TTC549 (cell line): ENCODE data around the gene KLHL24.
"Not testable (repeated sequence)": the region's sequence is repeated elsewhere in the genome, so short reads cannot be mapped to it uniquely, and the experiment has no call there.

Source experiments
- FAIRE-seq: peaks from 2 replicates; lab custom pipeline; 2012; peaks lifted over from hg19 to GRCh38; lab: Jason Lieb, UNC

Gene KLHL24

GRCh38 chr3:183635431-183636220 lies at the start of gene KLHL24:
TSS of gene KLHL24 (plus strand) at chr3:183635623. CDS start at chr3:183650357, 14,734 bp downstream.
- no peak for FAIRE-seq

GRCh38 chr3:183586477-183586876 lies 48.9 kb upstream of the KLHL24 start:
- FAIRE-seq: no peak

- no peak for FAIRE-seq
Observed at GRCh38 chr3:183587336-183587735, 48.1 kb upstream of the KLHL24 start.

- FAIRE-seq: no peak
Observed at GRCh38 chr3:183590442-183590841, 45.0 kb upstream of the KLHL24 start.

GRCh38 chr3:183591881-183592521 lies 43.4 kb upstream of the KLHL24 start:
- FAIRE-seq: no peak

- no peak for FAIRE-seq
Observed at GRCh38 chr3:183592821-183593220, 42.6 kb upstream of the KLHL24 start.

GRCh38 chr3:183594636-183595035 lies 40.8 kb upstream of the KLHL24 start:
- FAIRE-seq: no peak

- no peak for FAIRE-seq
Observed at GRCh38 chr3:183597959-183598358, 37.5 kb upstream of the KLHL24 start.

- not testable (repeated sequence) for FAIRE-seq
Observed at GRCh38 chr3:183611326-183611725, 24.1 kb upstream of the KLHL24 start.

- no peak for FAIRE-seq
Observed at GRCh38 chr3:183613366-183614285, 21.8 kb upstream of the KLHL24 start.

GRCh38 chr3:183618542-183618941 lies 16.9 kb upstream of the KLHL24 start:
- FAIRE-seq: no peak

GRCh38 chr3:183619010-183619409 lies 16.4 kb upstream of the KLHL24 start:
- FAIRE-seq: no peak

- FAIRE-seq: no peak
Observed at GRCh38 chr3:183619624-183620251, 15.7 kb upstream of the KLHL24 start.

- no peak for FAIRE-seq
Observed at GRCh38 chr3:183620252-183620628, 15.2 kb upstream of the KLHL24 start.

- FAIRE-seq: not testable (repeated sequence)
Observed at GRCh38 chr3:183622473-183622872, 12.9 kb upstream of the KLHL24 start.

- FAIRE-seq: no peak
Observed at GRCh38 chr3:183626877-183627594, 8.4 kb upstream of the KLHL24 start.

GRCh38 chr3:183629546-183630301 lies 5.7 kb upstream of the KLHL24 start:
- FAIRE-seq: no peak

GRCh38 chr3:183631715-183632114 lies 3.7 kb upstream of the KLHL24 start:
- FAIRE-seq: no peak

GRCh38 chr3:183632725-183633124 lies 2.7 kb upstream of the KLHL24 start:
- FAIRE-seq: not testable (repeated sequence)

- no peak for FAIRE-seq
Observed at GRCh38 chr3:183634707-183635106, 716 bp upstream of the KLHL24 start.

GRCh38 chr3:183635107-183635430 lies 354 bp upstream of the KLHL24 start:
- FAIRE-seq: no peak
